ENCODE data around the gene NEK7. TPM values are rescaled to one million over a fixed set of nuclear protein-coding genes. Genes with fewer than 3 reads are reported as not detected.

Gene NEK7
- total and polyA plus RNA-seq, 2 of the 4 experiments (the other 2 are of a cell fraction), result 89.0 to 467 TPM

- ATAC-seq (ENCODE audit: low read depth) (no peak), DNase-seq (no peak)
- no CpG with 5 or more reads among the region's 1 CpG for WGBS, 2 experiments (ENCODE audit: extremely low coverage in 2 of 2, insufficient read length in 1 of 2)
- H2BK20ac ChIP-seq (ENCODE audit: low read depth, low read length), result no peak overlapping the region
- H3K4ac ChIP-seq (ENCODE audit: low read depth, low read length), result no peak overlapping the region
- no peak overlapping the region for H2AFZ ChIP-seq (replicated peaks; ENCODE audit: low read length, poor library complexity)
- H3K27ac ChIP-seq (ENCODE audit: insufficient read depth, low read length), result no peak overlapping the region
- H3K56ac ChIP-seq (ENCODE audit: extremely low read depth, insufficient read depth, low read length), result no peak overlapping the region
- H3K4me1 ChIP-seq (ENCODE audit: control insufficient read depth, insufficient read depth, low read length), result peaks cover 3% of the 10 kb centered on the region; the same call in 1 of the 2 replicates
- peaks cover 8% of the 10 kb centered on the region for H3K9me1 ChIP-seq (ENCODE audit: insufficient read depth, low read length)
- no peak overlapping the region for H2AK9ac ChIP-seq (replicated peaks; ENCODE audit: low read depth, low read length, poor library complexity)
- intact Hi-C loops (cut with micrococcal nuclease), result loop anchor here (10.0 kb wide), 1 partner anchor 696 kb away; no protein-coding TSS in a partner anchor
- H3K9me3 ChIP-seq (ENCODE audit: control insufficient read depth, insufficient read depth, low read length), result no peaks in the 10 kb centered on the region
- no peak for TF ChIP-seq CHD1 (IDR thresholded peaks at IDR 0.05; ENCODE audit: low read depth, low read length)
- TF ChIP-seq CTCF (conservative IDR thresholded peaks at IDR 0.05; ENCODE audit: low read depth, low read length), result no peak
- TF ChIP-seq ELK1 (IDR thresholded peaks at IDR 0.05; ENCODE audit: borderline replicate concordance, low read depth, low read length), result no peak
- no peak overlapping the region for H2BK15ac ChIP-seq (ENCODE audit: low read depth, low read length)
- in situ Hi-C loops (cut with MboI; ENCODE audit: low sequenced_read_pairs), result no loop called here
- dilution Hi-C loops (cut with HindIII; ENCODE audit: low sequenced_read_pairs, unreplicated experiment), result no loop called here
- no peak overlapping the region for H3K14ac ChIP-seq (replicated peaks; ENCODE audit: low read depth, low read length)
- no peak overlapping the region for H2AK5ac ChIP-seq (ENCODE audit: low read depth, low read length)
- H4K5ac ChIP-seq (ENCODE audit: low read depth, low read length), result no peak overlapping the region
- no peak overlapping the region for H4K8ac ChIP-seq (ENCODE audit: low read depth in 2 of 2, low read length in 2 of 2)
- H3K4me2 ChIP-seq (ENCODE audit: low read depth, low read length), result no peak overlapping the region
- H3K4me3 ChIP-seq (ENCODE audit: insufficient read depth, low read depth, low read length), result no peak overlapping the region
- H2BK5ac ChIP-seq (ENCODE audit: low read depth, low read length, poor library complexity, severe bottlenecking), result no peak overlapping the region
- no peak overlapping the region for H2BK120ac ChIP-seq (ENCODE audit: low read depth, low read length)
- no peaks in the 10 kb centered on the region for H4K20me1 ChIP-seq (ENCODE audit: insufficient read depth, low read length)
- H3K18ac ChIP-seq (ENCODE audit: low read depth, low read length), result no peak overlapping the region
- CTCF ChIA-PET, result no interaction called here
- H3K27me3 ChIP-seq (ENCODE audit: control insufficient read depth, insufficient read depth, low read length), result no peaks in the 10 kb centered on the region
- POLR2A ChIA-PET (ENCODE audit: unreplicated experiment), result no interaction called here
- BruUV-seq (replicated peaks), result no TSS peak
- peaks cover 9 to 20% of the 10 kb centered on the region in 2 experiments for H3K79me1 ChIP-seq (ENCODE audit: low read depth in 1 of 2, low read length in 2 of 2)
- H3K23ac ChIP-seq (ENCODE audit: low read depth, low read length), result no peak overlapping the region
- no peak overlapping the region for H4K91ac ChIP-seq (ENCODE audit: insufficient read depth, low read depth, low read length)
- H3K9ac ChIP-seq (ENCODE audit: low read depth, low read length), result no peak overlapping the region
- peaks cover 7% of the 10 kb centered on the region for H3K36me3 ChIP-seq (ENCODE audit: control insufficient read depth, insufficient read depth, low read length)
Observed at GRCh38 chr1:198300451-198300850, 143.7 kb downstream of the NEK7 start.
